SK-N-SH treated with all-trans-retinoic acid at 6 μM for 48 hours (cell line): ENCODE data around the gene SAMD10.

Experiments
- CREB5 ChIP-seq: fragments of 250-450 bp; sonication (Bioruptor Pico); IDR thresholded peaks from 2 replicates; pipeline ENCODE4 v1.5.1; 2020; ENCODE audit warnings: low read depth, mild to moderate bottlenecking, moderate library complexity
- GLIS3 ChIP-seq: fragments of 250-450 bp; sonication (Bioruptor Pico); IDR thresholded peaks from 2 replicates; pipeline ENCODE4 v1.5.0; 2020; ENCODE audit warnings: mild to moderate bottlenecking, moderate library complexity
- PATZ1 ChIP-seq: fragments of 250-450 bp; sonication (Bioruptor Pico); IDR thresholded peaks from 2 replicates; pipeline ENCODE4 v1.8.0; 2020; ENCODE audit warnings: mild to moderate bottlenecking, moderate library complexity, borderline replicate concordance
- PPARA ChIP-seq: fragments of 250-450 bp; sonication (Bioruptor Pico); IDR thresholded peaks from 2 replicates; pipeline ENCODE4 v1.5.0; 2020; ENCODE audit warnings: mild to moderate bottlenecking, borderline replicate concordance
- RARB ChIP-seq: fragments of 250-450 bp; sonication (Bioruptor Pico); IDR thresholded peaks from 2 replicates; pipeline ENCODE4 v1.8.0; 2021; ENCODE audit warnings: mild to moderate bottlenecking, moderate library complexity
- SNAI2 ChIP-seq: fragments of 250-450 bp; sonication (Bioruptor Pico); IDR thresholded peaks from 2 replicates; pipeline ENCODE4 v1.5.0; 2020; ENCODE audit warnings: mild to moderate bottlenecking, moderate library complexity
- TCF4 ChIP-seq: fragments of 250-450 bp; sonication (Bioruptor Pico); IDR thresholded peaks from 2 replicates; pipeline ENCODE4 v1.8.0; 2021; ENCODE audit warnings: mild to moderate bottlenecking, moderate library complexity, borderline replicate concordance
- TOX ChIP-seq: fragments of 250-450 bp; sonication (Bioruptor Pico); IDR thresholded peaks from 2 replicates; pipeline ENCODE4 v1.8.0; 2021; ENCODE audit warnings: mild to moderate bottlenecking, moderate library complexity, borderline replicate concordance
- ZFP3 ChIP-seq: fragments of 250-450 bp; sonication (Bioruptor Pico); IDR thresholded peaks from 2 replicates; pipeline ENCODE4 v1.5.0; 2020; ENCODE audit warnings: mild to moderate bottlenecking, moderate library complexity
- ZFP30 ChIP-seq: fragments of 450-650 bp; formaldehyde crosslinking; IDR thresholded peaks from 2 replicates; pipeline ENCODE4 v1.5.0; 2022; ENCODE audit warnings: mild to moderate bottlenecking, moderate library complexity
- ZNF565 ChIP-seq: fragments of 450-650 bp; formaldehyde crosslinking; conservative IDR thresholded peaks from 2 replicates; pipeline ENCODE4 v1.5.0; 2020; ENCODE audit warnings: low read depth, mild to moderate bottlenecking, moderate library complexity
- ZNF70 ChIP-seq: fragments of 450-650 bp; formaldehyde crosslinking; IDR thresholded peaks from 2 replicates; pipeline ENCODE4 v1.5.0; 2020; ENCODE audit warnings: mild to moderate bottlenecking, moderate library complexity

GRCh38 chr20:63937596-63937995 lies 41.8 kb downstream of the SAMD10 start:
- no peak for TF ChIP-seq PATZ1
- TF ChIP-seq TCF4 (CRISPR knock-in tag) = no peak
- TF ChIP-seq TOX (CRISPR knock-in tag) = no peak
- no peak for TF ChIP-seq RARB (CRISPR knock-in tag)
- no peak for TF ChIP-seq PPARA (CRISPR knock-in tag)
- TF ChIP-seq ZFP30 (CRISPR knock-in tag) = no peak
- no peak for TF ChIP-seq SNAI2 (CRISPR knock-in tag)
- no peak for TF ChIP-seq ZNF70
- no peak for TF ChIP-seq GLIS3
- no peak for TF ChIP-seq ZFP3 (CRISPR knock-in tag)
- no peak for TF ChIP-seq CREB5
- no peak for TF ChIP-seq ZNF565
